Measurements from ENCODE around the gene LDB2. TPM values are rescaled to one million over a fixed set of nuclear protein-coding genes. Genes with fewer than 3 reads are reported as not detected.

Gene LDB2
- total RNA-seq, 2 experiments from 2014 or later: not detected

DNA sequence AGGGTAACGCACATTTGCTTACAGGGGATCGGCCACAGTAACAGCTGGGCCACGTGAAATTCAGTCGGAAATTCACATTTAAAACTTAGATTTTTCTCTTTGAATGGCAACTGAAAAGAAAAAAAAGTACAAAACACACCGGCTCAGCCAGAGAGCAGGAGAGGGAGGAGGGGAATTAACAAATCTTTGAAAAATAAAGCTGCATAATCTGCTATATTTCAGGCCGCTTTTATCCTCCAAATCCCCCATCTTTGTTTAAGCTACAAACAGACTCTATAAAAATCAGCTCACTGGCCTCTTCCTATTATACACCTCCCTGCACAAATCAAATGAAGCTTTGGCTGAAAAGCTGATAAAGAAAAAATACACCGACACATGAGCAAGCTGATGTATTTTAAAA, 169.1 kb downstream of the LDB2 start:
- POLR2A ChIA-PET: no interaction called here
- CTCF ChIA-PET: no interaction called here

GRCh38 chr4:16728849-16729248, 169.6 kb downstream of the LDB2 start:
- CTCF ChIA-PET: no interaction called here
- POLR2A ChIA-PET: no interaction called here

- ChIA-PET CTCF (no interaction called here), POLR2A (no interaction called here)
Observed at GRCh38 chr4:16728111-16728510, 170.3 kb downstream of the LDB2 start.

GRCh38 chr4:16727218-16727617, 171.2 kb downstream of the LDB2 start:
- ChIA-PET POLR2A (no interaction called here), CTCF (no interaction called here)

- POLR2A ChIA-PET: no interaction called here
- CTCF ChIA-PET: no interaction called here
Observed at GRCh38 chr4:16726368-16727050, 171.9 kb downstream of the LDB2 start.

- ChIA-PET POLR2A (no interaction called here), CTCF (no interaction called here)
Observed at GRCh38 chr4:16725252-16725651, 173.2 kb downstream of the LDB2 start.

GRCh38 chr4:16722416-16722815, 176.0 kb downstream of the LDB2 start:
- CTCF ChIA-PET: no interaction called here

DNA sequence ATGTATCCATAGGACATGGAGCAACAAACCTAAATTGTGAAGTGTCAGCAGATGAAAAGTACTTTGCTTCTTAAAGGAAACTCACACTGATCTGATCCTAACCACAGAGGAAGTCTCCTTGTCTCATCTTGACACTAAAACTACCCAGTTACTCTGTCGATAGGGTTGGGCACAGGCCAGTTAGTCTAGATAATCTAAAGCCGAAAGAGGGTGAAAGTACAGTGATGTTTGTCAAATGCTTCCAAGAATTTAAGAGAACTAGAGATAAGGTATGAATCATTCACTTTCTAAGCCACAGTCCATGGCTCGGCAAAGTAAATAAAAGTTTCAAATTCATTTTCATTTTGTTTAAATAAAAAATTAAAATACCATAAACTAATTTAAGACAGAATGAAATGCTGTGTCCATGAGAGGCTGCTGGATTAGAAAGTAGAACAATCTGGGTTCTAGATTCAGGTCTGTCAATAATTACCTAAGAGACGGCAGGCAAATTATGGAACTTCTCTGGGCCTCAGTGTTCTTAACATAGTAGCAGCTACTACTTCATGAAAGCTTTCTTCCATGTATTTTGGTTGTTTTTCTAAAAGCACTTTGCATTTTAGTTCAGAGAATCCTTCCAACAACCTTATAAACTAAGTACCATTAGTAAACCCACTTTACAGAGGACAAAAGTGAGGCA, 176.7 kb downstream of the LDB2 start:
- ChIA-PET POLR2A (no interaction called here), CTCF (no interaction called here)

More at GRCh38 chr4:16722416-16722815, 176.0 kb downstream of the LDB2 start:
- POLR2A ChIA-PET: no interaction called here

GRCh38 chr4:16720761-16721160, 177.7 kb downstream of the LDB2 start:
- ChIA-PET POLR2A (no interaction called here), CTCF (no interaction called here)

DNA sequence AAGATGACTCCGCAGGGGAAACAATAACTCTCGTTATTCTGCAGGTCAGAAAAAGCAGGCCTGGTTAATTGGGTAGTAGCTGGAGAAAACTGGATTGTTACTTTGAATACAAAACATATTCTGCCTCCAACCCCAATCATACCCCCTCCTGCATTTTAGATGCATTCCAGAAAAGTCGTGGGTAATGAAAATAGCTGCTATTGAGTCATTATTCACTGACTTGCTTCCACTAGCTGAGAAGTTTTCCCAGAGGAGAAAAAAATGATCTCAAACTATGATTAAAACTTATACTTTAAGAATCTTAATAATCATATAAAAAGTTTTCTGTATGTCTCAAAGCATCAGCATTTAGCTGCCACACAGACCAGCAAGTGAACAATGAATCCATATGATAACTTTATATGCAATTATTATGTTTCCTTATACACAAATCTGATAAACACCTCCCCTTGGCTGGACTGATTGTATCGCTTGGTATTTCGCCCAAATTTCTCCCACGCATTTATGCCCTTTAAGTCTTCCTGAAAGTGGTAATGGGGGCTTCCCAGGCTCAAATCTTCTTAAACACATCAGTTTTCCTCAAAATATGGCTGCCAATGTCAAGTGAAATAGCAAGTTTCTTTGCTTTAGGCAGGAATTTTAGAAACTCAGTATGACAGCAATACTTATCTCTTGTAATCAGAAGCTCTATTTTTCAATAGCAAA, 181.0 kb downstream of the LDB2 start:
- ChIA-PET POLR2A (no interaction called here), CTCF (no interaction called here)

DNA sequence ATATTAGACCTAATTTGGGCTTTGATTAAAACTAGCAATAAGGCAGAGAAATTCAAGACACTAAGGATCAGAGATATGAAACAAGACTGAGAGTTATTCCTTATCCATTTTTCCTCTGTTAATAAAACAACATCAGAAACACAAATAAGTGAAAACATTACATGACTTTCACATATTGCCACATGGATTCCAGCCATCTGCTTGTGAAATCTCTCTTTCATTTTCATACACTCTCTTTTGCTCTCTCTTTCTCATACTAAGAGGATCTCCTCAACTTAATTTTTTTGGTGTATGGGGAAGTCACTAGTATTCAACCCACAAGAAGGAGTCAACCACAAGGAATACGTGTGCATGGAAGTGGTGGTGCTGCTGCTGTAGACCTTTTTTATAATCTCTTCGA, 183.0 kb downstream of the LDB2 start:
- ChIA-PET POLR2A (no interaction called here), CTCF (no interaction called here)

DNA sequence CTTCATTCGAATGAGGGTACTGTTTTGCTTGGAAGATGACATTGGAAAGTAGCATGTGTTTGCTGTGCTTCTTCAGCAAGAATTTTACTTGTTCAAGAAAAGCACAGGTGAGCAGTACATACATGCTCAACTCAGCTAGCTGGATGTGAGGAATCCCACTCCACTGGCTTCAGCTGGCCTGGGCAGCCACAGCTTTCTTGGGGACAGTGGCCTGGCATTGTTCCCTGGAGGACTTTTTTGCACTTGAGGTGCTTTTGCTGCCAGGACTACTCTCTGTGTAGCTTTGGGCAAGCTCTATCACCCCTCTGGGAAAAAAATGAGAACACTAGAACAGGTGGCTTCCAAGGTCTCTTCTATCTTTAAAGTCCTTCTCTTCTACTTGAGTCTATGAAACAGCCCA, 184.3 kb downstream of the LDB2 start:
- CTCF ChIA-PET: no interaction called here

GRCh38 chr4:16713696-16714095, 184.7 kb downstream of the LDB2 start:
- ChIA-PET CTCF (no interaction called here), POLR2A (no interaction called here)

More for the DNA sequence above, 184.3 kb downstream of the LDB2 start:
- POLR2A ChIA-PET: no interaction called here

DNA sequence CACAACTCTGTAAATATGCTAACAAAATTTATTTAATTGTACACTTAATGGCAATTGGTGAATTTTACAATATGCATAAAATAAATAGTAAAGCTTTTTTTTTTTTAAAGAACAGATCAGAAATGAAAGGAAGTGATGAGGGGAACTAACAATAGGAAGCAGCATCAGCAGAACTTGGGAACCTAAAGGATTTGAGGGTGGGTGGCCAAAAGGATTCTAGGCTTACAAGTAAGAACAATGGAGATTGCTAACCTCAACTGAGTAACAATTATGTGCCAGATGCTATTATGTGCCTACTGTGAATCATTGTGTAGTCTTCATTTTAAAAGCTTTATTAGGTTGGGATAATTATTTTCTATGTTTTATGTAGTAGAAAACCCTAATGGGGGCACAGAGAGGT, 185.2 kb downstream of the LDB2 start:
- ChIA-PET POLR2A (no interaction called here), CTCF (no interaction called here)

DNA sequence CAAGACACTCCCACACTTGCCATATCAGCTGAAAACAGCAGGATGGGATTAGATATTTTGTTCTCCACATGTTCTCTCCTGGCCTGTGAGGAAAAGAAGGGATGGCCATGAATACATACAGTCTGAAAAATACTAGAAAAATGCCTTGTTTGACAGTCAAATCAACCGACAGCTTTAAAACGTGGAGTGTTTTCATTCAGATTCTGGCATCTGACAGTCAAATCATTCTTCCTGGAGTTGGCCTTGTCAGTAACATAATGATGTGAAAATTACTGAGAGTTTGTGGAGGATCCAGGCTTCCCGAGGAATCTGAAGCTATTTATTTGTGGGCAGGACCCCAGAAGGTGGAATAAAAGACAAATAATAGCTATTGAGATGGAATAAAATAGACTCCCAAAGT, 188.2 kb downstream of the LDB2 start:
- CTCF ChIA-PET: no interaction called here
- POLR2A ChIA-PET: no interaction called here

DNA sequence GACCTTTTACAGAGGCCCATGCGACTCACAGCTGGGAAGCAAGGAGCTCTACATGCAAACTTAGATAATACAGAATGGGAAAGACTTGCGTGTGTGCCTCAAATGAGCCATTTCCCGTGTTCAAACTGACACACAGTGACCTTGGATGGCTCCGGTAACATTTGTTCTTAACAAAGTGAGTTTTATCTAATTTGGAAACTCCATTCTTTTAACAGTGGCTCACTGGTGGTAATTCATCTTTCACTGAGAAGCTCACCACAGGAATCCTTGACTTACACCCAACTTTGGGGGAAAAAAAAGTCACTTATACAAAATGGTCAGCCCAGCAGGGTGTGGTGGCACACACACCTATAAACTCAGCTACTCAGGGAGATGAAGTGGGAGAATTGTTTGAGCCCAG, 190.6 kb downstream of the LDB2 start:
- ChIA-PET CTCF (no interaction called here), POLR2A (no interaction called here)

- POLR2A ChIA-PET: no interaction called here
- CTCF ChIA-PET: no interaction called here
Observed at GRCh38 chr4:16706251-16706650, 192.2 kb downstream of the LDB2 start.

- POLR2A ChIA-PET: no interaction called here
Observed at GRCh38 chr4:16705341-16705740, 193.1 kb downstream of the LDB2 start.

GRCh38 chr4:16704489-16704888, 194.0 kb downstream of the LDB2 start:
- ChIA-PET CTCF (no interaction called here), POLR2A (no interaction called here)

More at GRCh38 chr4:16705341-16705740, 193.1 kb downstream of the LDB2 start:
- CTCF ChIA-PET: no interaction called here

DNA sequence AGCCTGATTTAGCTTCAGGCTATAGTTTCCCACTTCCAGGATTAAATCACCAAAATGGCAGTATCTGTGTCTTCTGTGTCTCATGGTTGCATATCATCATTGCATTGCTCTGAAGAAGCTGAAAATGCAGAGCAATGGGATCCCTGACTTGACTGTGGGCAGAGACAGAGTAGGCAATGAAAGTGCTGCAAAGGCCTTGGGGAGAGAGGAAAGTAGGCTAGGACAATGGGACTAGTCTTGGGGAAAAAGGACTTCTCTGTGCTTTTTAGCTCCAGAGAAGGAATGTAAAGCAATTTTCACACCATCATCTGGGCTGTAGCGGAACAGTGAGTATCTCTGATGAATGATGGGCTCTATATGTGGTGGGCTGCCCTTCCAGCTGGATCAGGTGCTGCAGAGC, 202.5 kb downstream of the LDB2 start:
- CTCF ChIA-PET: no interaction called here

GRCh38 chr4:16694884-16695276, 203.6 kb downstream of the LDB2 start:
- POLR2A ChIA-PET: no interaction called here
- CTCF ChIA-PET: no interaction called here

More for the DNA sequence above, 202.5 kb downstream of the LDB2 start:
- POLR2A ChIA-PET: no interaction called here
